ENCODE data around the gene PSMB11.

PSMB11 gene

DNA sequence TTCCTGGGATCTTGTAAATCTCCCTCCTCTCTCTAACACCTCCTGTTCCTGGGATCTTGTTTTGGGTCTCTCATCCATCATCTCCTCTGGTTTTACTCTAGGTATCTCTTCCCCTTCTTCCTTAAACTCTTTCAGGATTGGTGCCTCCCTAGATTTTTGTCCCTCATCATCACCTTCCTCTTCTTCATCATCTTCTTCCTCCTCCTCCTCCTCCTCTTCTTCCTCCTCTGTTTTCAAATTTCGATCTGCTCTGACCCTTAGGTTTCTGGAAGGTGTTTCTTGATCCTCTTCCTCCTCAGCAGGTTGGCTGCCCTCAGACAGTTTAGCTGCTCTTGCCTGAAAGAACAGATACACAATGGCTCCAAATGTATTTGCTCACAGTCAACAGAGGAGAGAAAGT, 38.5 kb downstream of the PSMB11 start:
- TF ChIP-seq, protein P1, sequence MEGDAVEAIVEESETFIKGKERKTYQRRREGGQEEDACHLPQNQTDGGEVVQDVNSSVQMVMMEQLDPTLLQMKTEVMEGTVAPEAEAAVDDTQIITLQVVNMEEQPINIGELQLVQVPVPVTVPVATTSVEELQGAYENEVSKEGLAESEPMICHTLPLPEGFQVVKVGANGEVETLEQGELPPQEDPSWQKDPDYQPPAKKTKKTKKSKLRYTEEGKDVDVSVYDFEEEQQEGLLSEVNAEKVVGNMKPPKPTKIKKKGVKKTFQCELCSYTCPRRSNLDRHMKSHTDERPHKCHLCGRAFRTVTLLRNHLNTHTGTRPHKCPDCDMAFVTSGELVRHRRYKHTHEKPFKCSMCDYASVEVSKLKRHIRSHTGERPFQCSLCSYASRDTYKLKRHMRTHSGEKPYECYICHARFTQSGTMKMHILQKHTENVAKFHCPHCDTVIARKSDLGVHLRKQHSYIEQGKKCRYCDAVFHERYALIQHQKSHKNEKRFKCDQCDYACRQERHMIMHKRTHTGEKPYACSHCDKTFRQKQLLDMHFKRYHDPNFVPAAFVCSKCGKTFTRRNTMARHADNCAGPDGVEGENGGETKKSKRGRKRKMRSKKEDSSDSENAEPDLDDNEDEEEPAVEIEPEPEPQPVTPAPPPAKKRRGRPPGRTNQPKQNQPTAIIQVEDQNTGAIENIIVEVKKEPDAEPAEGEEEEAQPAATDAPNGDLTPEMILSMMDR (IDR thresholded peaks at IDR 0.05; ENCODE audit: low read length): no peak
- no peak for TF ChIP-seq EZH2 (IDR thresholded peaks at IDR 0.05; ENCODE audit: borderline replicate concordance, low read length)
- H4K20me1 ChIP-seq (ENCODE audit: insufficient read depth, low read length): no peaks in the 10 kb centered on the region
- no peak overlapping the region for H3K4me3 ChIP-seq (ENCODE audit: low read depth, low read length, poor library complexity, severe bottlenecking)
- 0 out of 2 replicates have a peak overlapping the region, but pooled peaks have one; percentile 16 for H3K9ac ChIP-seq (ENCODE audit: low read length)
- no peaks in the 10 kb centered on the region for H3K4me1 ChIP-seq (ENCODE audit: insufficient read depth, low read length, severe bottlenecking)
- H3K9me2 ChIP-seq (ENCODE audit: low read depth, low read length): no peaks in the 10 kb centered on the region
- no peak overlapping the region for H3K27ac ChIP-seq (ENCODE audit: low read depth, low read length, poor library complexity, severe bottlenecking)
- no peak overlapping the region for H2AFZ ChIP-seq (ENCODE audit: low read length)
- H3K4me2 ChIP-seq (ENCODE audit: low read length): no peak overlapping the region
- H3F3A ChIP-seq (ENCODE audit: insufficient read depth, low read length): 0 out of 2 replicates have a peak, but pooled peaks cover 5% of the 10 kb centered on the region
- no peaks in the 10 kb centered on the region for H3K27me3 ChIP-seq (ENCODE audit: insufficient read depth, low read length)
- no peaks in the 10 kb centered on the region for H3K79me2 ChIP-seq (ENCODE audit: insufficient read depth, low read length)
- H3K36me3 ChIP-seq (ENCODE audit: insufficient read depth, low read length): peaks cover 97% of the 10 kb centered on the region
- H3K9me3 ChIP-seq (ENCODE audit: low read length): no peaks in the 10 kb centered on the region

DNA sequence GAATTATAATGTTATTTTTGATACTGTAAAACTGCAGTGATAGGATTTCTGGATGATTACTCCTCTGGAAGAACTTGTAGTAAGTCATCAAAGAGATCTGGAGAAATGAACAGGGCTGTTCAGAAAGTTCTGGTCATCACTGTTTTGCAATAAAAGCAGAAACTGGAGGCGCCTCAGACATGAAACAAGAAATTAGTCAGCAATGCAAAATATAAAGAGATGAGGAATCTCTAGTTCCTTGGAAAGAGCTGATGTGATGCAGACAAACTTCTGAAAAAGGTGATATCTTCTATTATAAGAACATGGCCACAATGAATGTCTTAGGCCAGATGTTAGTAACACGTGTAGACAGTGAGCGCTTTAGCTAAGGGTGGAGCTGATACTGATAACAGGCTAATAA, 43.4 kb downstream of the PSMB11 start:
- Histone ChIP-seq H3K4me3 (ENCODE audit: low read depth, low read length, poor library complexity, severe bottlenecking) (no peak overlapping the region), H3K9ac (ENCODE audit: low read length) (no peak overlapping the region), H3K4me1 (ENCODE audit: insufficient read depth, low read length, severe bottlenecking) (no peaks in the 10 kb centered on the region), H3K4me2 (ENCODE audit: low read length) (no peak overlapping the region), H3K9me2 (ENCODE audit: low read depth, low read length) (no peaks in the 10 kb centered on the region), H3K27me3 (ENCODE audit: insufficient read depth, low read length) (no peaks in the 10 kb centered on the region), H3K9me3 (ENCODE audit: low read length) (no peaks in the 10 kb centered on the region), H4K20me1 (ENCODE audit: insufficient read depth, low read length) (no peaks in the 10 kb centered on the region), H3F3A (ENCODE audit: insufficient read depth, low read length) (no peaks in the 10 kb centered on the region), H3K36me3 (ENCODE audit: insufficient read depth, low read length) (peaks cover 99% of the 10 kb centered on the region), H2AFZ (ENCODE audit: low read length) (no peak overlapping the region), H3K27ac (ENCODE audit: low read depth, low read length, poor library complexity, severe bottlenecking) (no peak overlapping the region), H3K79me2 (ENCODE audit: insufficient read depth, low read length) (no peaks in the 10 kb centered on the region)
- TF ChIP-seq, protein P1 (IDR thresholded peaks at IDR 0.05; ENCODE audit: low read length): no peak
- no peak for TF ChIP-seq EZH2 (IDR thresholded peaks at IDR 0.05; ENCODE audit: borderline replicate concordance, low read length)

DNA sequence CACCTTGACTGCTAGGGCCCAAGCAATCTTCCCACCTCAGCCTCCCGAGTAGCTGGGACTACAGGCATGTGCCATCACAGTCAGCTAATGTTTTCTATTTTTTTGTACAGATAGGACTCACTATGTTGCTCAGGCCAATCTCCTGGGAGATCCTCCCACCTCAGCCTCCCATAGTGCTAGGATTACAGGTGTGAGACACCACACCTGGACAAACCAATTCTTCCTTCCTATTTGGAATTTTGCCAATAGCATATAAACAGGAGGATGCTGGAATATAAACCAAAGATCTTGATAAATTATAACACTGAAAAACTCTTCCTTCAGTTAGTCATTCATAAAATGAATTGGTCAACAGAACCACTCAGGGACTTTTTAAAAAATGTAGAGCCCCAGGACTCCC, 44.6 kb downstream of the PSMB11 start:
- Histone ChIP-seq H3F3A (ENCODE audit: insufficient read depth, low read length) (no peaks in the 10 kb centered on the region), H4K20me1 (ENCODE audit: insufficient read depth, low read length) (no peaks in the 10 kb centered on the region), H3K9me2 (ENCODE audit: low read depth, low read length) (no peaks in the 10 kb centered on the region), H3K27me3 (ENCODE audit: insufficient read depth, low read length) (no peaks in the 10 kb centered on the region), H3K9me3 (ENCODE audit: low read length) (no peaks in the 10 kb centered on the region), H3K4me3 (ENCODE audit: low read depth, low read length, poor library complexity, severe bottlenecking) (no peak overlapping the region), H3K4me2 (ENCODE audit: low read length) (no peak overlapping the region), H3K4me1 (ENCODE audit: insufficient read depth, low read length, severe bottlenecking) (no peaks in the 10 kb centered on the region), H3K27ac (ENCODE audit: low read depth, low read length, poor library complexity, severe bottlenecking) (no peak overlapping the region), H3K9ac (ENCODE audit: low read length) (no peak overlapping the region), H3K36me3 (ENCODE audit: insufficient read depth, low read length) (peaks cover 99% of the 10 kb centered on the region), H3K79me2 (ENCODE audit: insufficient read depth, low read length) (no peaks in the 10 kb centered on the region), H2AFZ (ENCODE audit: low read length) (no peak overlapping the region)
- TF ChIP-seq, protein P1 (IDR thresholded peaks at IDR 0.05; ENCODE audit: low read length): no peak
- TF ChIP-seq EZH2 (IDR thresholded peaks at IDR 0.05; ENCODE audit: borderline replicate concordance, low read length): no peak

Data from OCI-LY1 (cell line).